Endothelial cell of umbilical vein (primary cell): ENCODE measurements around the gene NEU4. TPM values are rescaled to one million over a fixed set of nuclear protein-coding genes. Genes with fewer than 3 reads are reported as not detected.

Experiments used
- BruUV-seq: library from RNA; stranded (reverse); fragments of 400-500 nt; replicated peaks from 2 replicates; lab custom pipeline; 2021; lab: Mats Ljungman, UMichigan
- CTCF ChIA-PET: fragments of 300-600, 350-600 bp; sonication (Branson Sonifier 250); formaldehyde crosslinking; loops from one replicate; lab custom pipeline; 2021; ENCODE audit warnings: antibody characterized with exemption, inconsistent platforms; lab: Charles Lee
- POLR2A ChIA-PET: fragments of 300-600, 350-600 bp; sonication (Branson Sonifier 250); formaldehyde crosslinking; loops from one replicate; lab custom pipeline; 2021; ENCODE audit warnings: antibody characterized with exemption, inconsistent platforms; lab: Charles Lee
- DNase-seq: peaks from one replicate; pipeline ENCODE4 v3.0.0-alpha.2; 2011; ENCODE audit warnings: low read depth, low spot score
- FAIRE-seq: peaks from 2 replicates; lab custom pipeline; 2011; peaks lifted over from hg19 to GRCh38; lab: Jason Lieb, UNC
- H2AFZ ChIP-seq: 2 replicates; pipeline ENCODE4 v1.6.0; 2012; ENCODE audit warnings: low read depth, low read length, control low read depth, inconsistent platforms
- H3K27ac ChIP-seq: 2 replicates; pipeline ENCODE4 v1.5.1; 2011; ENCODE audit warnings: low read depth, mild to moderate bottlenecking, control low read depth, low read length, moderate library complexity; ENCODE audit not compliant: insufficient read depth
- H3K27me3 ChIP-seq, 2 experiments: 2 replicates each; pipeline versions ENCODE4 v1.6.0 to v1.6.1; 2011; ENCODE audit warnings: low read length in 2 of 2, mixed read lengths in 1 of 2; ENCODE audit not compliant: control insufficient read depth in 2 of 2, insufficient read depth in 2 of 2
- H3K36me3 ChIP-seq, 2 experiments: 2 replicates in 1 of 2; 3 replicates in 1 of 2; pipeline ENCODE4 v1.5.1; 2011; ENCODE audit warnings: low read length in 2 of 2, mild to moderate bottlenecking in 1 of 2, moderate library complexity in 1 of 2; ENCODE audit not compliant: control insufficient read depth in 2 of 2, insufficient read depth in 2 of 2; ENCODE audit errors: extremely low read depth in 1 of 2
- H3K4me1 ChIP-seq: 3 replicates; pipeline ENCODE4 v1.5.1; 2011; ENCODE audit warnings: mild to moderate bottlenecking, low read length; ENCODE audit not compliant: control insufficient read depth, insufficient read depth; ENCODE audit errors: extremely low read depth
- H3K4me2 ChIP-seq: 2 replicates; pipeline ENCODE4 v1.6.1; 2011; ENCODE audit warnings: low read length, control low read depth, mixed read lengths; ENCODE audit not compliant: insufficient read depth
- H3K4me3 ChIP-seq, 3 experiments: fragments of 200-600 bp in 1 of 3; sonication (generic), shearing (Covaris generic) in 1 of 3; replicated peaks in 1 of 3; 2 replicates each; pipeline ENCODE4 v1.5.1; 2011 to 2016; ENCODE audit warnings: control low read depth in 3 of 3, low read length in 3 of 3, mild to moderate bottlenecking in 2 of 3, inconsistent platforms in 1 of 3, low read depth in 1 of 3, moderate library complexity in 1 of 3; ENCODE audit not compliant: insufficient read depth in 1 of 3
- H3K79me2 ChIP-seq: 2 replicates; pipeline ENCODE4 v1.6.0; 2012; ENCODE audit warnings: low read length, inconsistent platforms; ENCODE audit not compliant: control insufficient read depth, insufficient read depth
- H3K9ac ChIP-seq: replicated peaks from 2 replicates; pipeline ENCODE3; 2011; ENCODE audit warnings: low read length, control low read depth; ENCODE audit not compliant: insufficient read depth; ENCODE audit errors: extremely low read depth
- H3K9me1 ChIP-seq: replicated peaks from 3 replicates; pipeline ENCODE4 v1.6.0; 2011; ENCODE audit warnings: mild to moderate bottlenecking, low read length; ENCODE audit not compliant: control insufficient read depth, insufficient read depth; ENCODE audit errors: extremely low read depth
- H3K9me3 ChIP-seq: replicated peaks from 2 replicates; pipeline ENCODE4 v1.5.1; 2012; ENCODE audit warnings: low read length, inconsistent platforms; ENCODE audit not compliant: control insufficient read depth, insufficient read depth
- H4K20me1 ChIP-seq: replicated peaks from 2 replicates; pipeline ENCODE3; 2011; ENCODE audit warnings: mild to moderate bottlenecking, low read length; ENCODE audit not compliant: control insufficient read depth, insufficient read depth; ENCODE audit errors: extremely low read depth
- EZH2 ChIP-seq: IDR thresholded peaks from 2 replicates; pipeline ENCODE4 v1.6.1; 2012; ENCODE audit warnings: borderline replicate concordance, low read depth, mild to moderate bottlenecking, moderate library complexity, low read length, inconsistent platforms; ENCODE audit not compliant: severe bottlenecking
- FOS ChIP-seq: IDR thresholded peaks from 2 replicates; pipeline ENCODE4 v1.6.1; 2011; ENCODE audit warnings: mild to moderate bottlenecking, low read length, moderate library complexity, borderline replicate concordance; ENCODE audit not compliant: insufficient read depth
- GATA2 ChIP-seq: IDR thresholded peaks from 2 replicates; pipeline ENCODE4 v1.7.0; 2011; ENCODE audit warnings: low read depth, mild to moderate bottlenecking, moderate library complexity, mixed read lengths, low read length; ENCODE audit not compliant: insufficient read length, insufficient read depth
- JUN ChIP-seq: IDR thresholded peaks from 2 replicates; pipeline ENCODE4 v1.6.1; 2011; ENCODE audit warnings: borderline replicate concordance, low read depth; ENCODE audit not compliant: insufficient read length, insufficient read depth
- MYC ChIP-seq: IDR thresholded peaks from one replicate; pipeline ENCODE4 v1.6.1; 2011; ENCODE audit warnings: mild to moderate bottlenecking, low read depth, low read length
- POLR2A ChIP-seq: IDR thresholded peaks from 2 replicates; pipeline ENCODE4 v1.6.1; 2012; ENCODE audit warnings: low read depth, mild to moderate bottlenecking, control low read depth, low read length
- POLR2AphosphoS5 ChIP-seq: IDR thresholded peaks from 2 replicates; pipeline ENCODE4 v1.6.1; 2012; ENCODE audit warnings: low read depth, mild to moderate bottlenecking, control low read depth, low read length, moderate library complexity; ENCODE audit not compliant: insufficient read depth
- dilution Hi-C: fragments of 300-500 bp; cut with MboI; formaldehyde crosslinking; loops from one replicate; pipeline ENCODE4 v1.15.0; 2019; ENCODE audit warnings: low sequenced_read_pairs; ENCODE audit not compliant: extremely low pct_ligation_motif_present
- intact Hi-C: fragments of 100-400 bp; cut with micrococcal nuclease; formaldehyde crosslinking; loops from one replicate; pipeline ENCODE4 v1.10.0; 2022
- polyA plus RNA-seq, 4 experiments: library from polyadenylated mRNA; depleted of rRNA in 3 of 4; stranded (reverse) in 3 of 4; unstranded in 1 of 4; fragments of >200 nt; gene quantifications; 2 replicates each; pipeline versions ENCODE4 v1.2.1 to v1.2.3, GENCODE V29; 2011 to 2012; ENCODE audit warnings: missing spikeins in 1 of 4
- total RNA-seq: library from RNA; stranded (reverse); gene quantifications from 2 replicates; pipeline ENCODE4 v1.2.3, GENCODE V29; 2021
- TF ChIP-seq, protein P1 (sequence below), 2 donors: IDR thresholded peaks; 1 replicate in 1 of 2; 2 replicates in 1 of 2; pipeline ENCODE4 v1.5.1; 2011; ENCODE audit warnings: low read length in 2 of 2, mild to moderate bottlenecking in 2 of 2, moderate library complexity in 2 of 2, control low read depth in 1 of 2, inconsistent platforms in 1 of 2, low read depth in 1 of 2; ENCODE audit not compliant: insufficient read depth in 1 of 2; ENCODE audit errors: extremely low read depth in 1 of 2
- TF ChIP-seq, protein P2 (sequence below): IDR thresholded peaks from 2 replicates; pipeline ENCODE4 v1.6.1; 2011; ENCODE audit not compliant: insufficient read depth, insufficient read length

NEU4 gene
- total and polyA plus RNA-seq, 2 donors (not counting 3 experiments of a cell fraction or from before 2014, with no cell fraction given): not detected

DNA sequence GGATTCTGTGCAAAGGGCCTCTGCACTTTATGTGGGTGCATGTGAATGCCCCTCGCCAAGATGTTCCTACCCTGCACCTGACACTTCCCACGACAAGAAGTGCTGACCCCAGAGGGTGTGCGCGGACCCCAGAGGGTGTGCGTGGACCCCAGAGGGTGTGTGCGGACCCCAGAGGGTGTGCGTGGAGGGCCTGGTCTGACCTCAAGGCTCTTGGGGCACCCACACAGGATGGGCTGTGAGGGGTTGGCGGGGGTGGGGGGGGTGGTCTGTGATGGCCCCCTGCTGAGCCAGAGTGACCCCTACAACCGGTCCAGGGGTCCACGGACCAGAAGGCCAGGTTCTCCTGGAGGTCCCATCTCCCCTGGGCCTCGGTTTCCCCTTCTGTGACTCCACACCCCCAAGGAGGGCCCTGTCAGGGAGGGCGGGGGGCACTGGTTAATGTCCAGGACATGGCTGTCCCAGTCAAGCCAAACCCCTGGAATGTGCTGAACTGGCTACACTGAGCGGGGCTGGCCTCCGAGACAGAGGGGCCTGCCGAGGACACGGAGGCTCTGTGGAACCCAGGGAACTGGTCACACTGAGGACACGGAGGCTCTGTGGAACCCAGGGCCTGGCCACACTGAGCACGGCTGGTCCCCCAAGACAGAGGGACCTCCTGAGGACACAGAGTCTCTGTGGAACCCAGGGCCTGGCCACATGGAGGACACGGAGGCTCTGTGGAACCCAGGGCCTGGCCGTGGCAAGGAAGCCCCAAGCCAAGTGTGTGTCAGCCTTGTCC, 3.1 kb downstream of the NEU4 start:
- H3K27ac ChIP-seq: no peak overlapping the region
- POLR2A ChIA-PET: no interaction called here
- dilution Hi-C loops: no loop called here

More for the DNA sequence above, 3.1 kb downstream of the NEU4 start:
- no peak for FAIRE-seq
- DNase-seq: no peak
- Histone ChIP-seq H3K9me1 (no peaks in the 10 kb centered on the region), H3K36me3 (no peaks in the 10 kb centered on the region), H4K20me1 (no peaks in the 10 kb centered on the region), H3K27me3 (no peaks in the 10 kb centered on the region), H3K4me3 (no peak overlapping the region), H3K79me2 (no peaks in the 10 kb centered on the region), H3K9me3 (no peaks in the 10 kb centered on the region), H3K4me2 (no peak overlapping the region), H3K9ac (no peak overlapping the region), H2AFZ (no peak overlapping the region), H3K4me1 (no peaks in the 10 kb centered on the region)
- intact Hi-C loops: no loop called here
- CTCF ChIA-PET: no interaction called here
- BruUV-seq: no TSS peak
- no peak for TF ChIP-seq JUN
- no peak for TF ChIP-seq MYC
- no peak for TF ChIP-seq POLR2A
- TF ChIP-seq, protein P1, sequence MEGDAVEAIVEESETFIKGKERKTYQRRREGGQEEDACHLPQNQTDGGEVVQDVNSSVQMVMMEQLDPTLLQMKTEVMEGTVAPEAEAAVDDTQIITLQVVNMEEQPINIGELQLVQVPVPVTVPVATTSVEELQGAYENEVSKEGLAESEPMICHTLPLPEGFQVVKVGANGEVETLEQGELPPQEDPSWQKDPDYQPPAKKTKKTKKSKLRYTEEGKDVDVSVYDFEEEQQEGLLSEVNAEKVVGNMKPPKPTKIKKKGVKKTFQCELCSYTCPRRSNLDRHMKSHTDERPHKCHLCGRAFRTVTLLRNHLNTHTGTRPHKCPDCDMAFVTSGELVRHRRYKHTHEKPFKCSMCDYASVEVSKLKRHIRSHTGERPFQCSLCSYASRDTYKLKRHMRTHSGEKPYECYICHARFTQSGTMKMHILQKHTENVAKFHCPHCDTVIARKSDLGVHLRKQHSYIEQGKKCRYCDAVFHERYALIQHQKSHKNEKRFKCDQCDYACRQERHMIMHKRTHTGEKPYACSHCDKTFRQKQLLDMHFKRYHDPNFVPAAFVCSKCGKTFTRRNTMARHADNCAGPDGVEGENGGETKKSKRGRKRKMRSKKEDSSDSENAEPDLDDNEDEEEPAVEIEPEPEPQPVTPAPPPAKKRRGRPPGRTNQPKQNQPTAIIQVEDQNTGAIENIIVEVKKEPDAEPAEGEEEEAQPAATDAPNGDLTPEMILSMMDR (IDR thresholded peaks at IDR 0.05; ENCODE audit: extremely low read depth in 1 of 2, insufficient read depth in 1 of 2, low read depth in 1 of 2, low read length in 2 of 2): no peak
- TF ChIP-seq FOS: no peak
- no peak for TF ChIP-seq POLR2AphosphoS5
- TF ChIP-seq, protein P2, sequence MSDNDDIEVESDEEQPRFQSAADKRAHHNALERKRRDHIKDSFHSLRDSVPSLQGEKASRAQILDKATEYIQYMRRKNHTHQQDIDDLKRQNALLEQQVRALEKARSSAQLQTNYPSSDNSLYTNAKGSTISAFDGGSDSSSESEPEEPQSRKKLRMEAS: no peak
- TF ChIP-seq GATA2: no peak
- TF ChIP-seq EZH2: no peak
